Glutamatergic neuron (in vitro differentiated cells): ENCODE measurements around the gene TAAR2. TPM values are rescaled to one million over a fixed set of nuclear protein-coding genes. Genes with fewer than 3 reads are reported as not detected.

Experiments used
- DNase-seq: peaks from one replicate; pipeline ENCODE4 v3.0.0; 2022
- H3K27ac Mint-ChIP-seq: one replicate; pipeline ENCODE4 v1.8.0; 2020; ENCODE audit warnings: mild to moderate bottlenecking, mixed read lengths, inconsistent platforms; ENCODE audit not compliant: unreplicated experiment
- H3K27me3 Mint-ChIP-seq: one replicate; pipeline ENCODE4 v1.8.0; 2020; ENCODE audit warnings: mild to moderate bottlenecking, moderate library complexity, mixed read lengths, inconsistent platforms; ENCODE audit not compliant: unreplicated experiment
- H3K36me3 Mint-ChIP-seq: one replicate; pipeline ENCODE4 v1.8.0; 2020; ENCODE audit warnings: mild to moderate bottlenecking, mixed read lengths, inconsistent platforms; ENCODE audit not compliant: unreplicated experiment
- H3K4me1 Mint-ChIP-seq: one replicate; pipeline ENCODE4 v1.8.0; 2020; ENCODE audit warnings: mild to moderate bottlenecking, low read depth, mixed read lengths, inconsistent platforms; ENCODE audit not compliant: unreplicated experiment
- H3K4me3 Mint-ChIP-seq: one replicate; pipeline ENCODE4 v1.8.0; 2020; ENCODE audit warnings: mild to moderate bottlenecking, mixed read lengths, inconsistent platforms; ENCODE audit not compliant: unreplicated experiment
- H3K9me3 Mint-ChIP-seq: one replicate; pipeline ENCODE4 v1.8.0; 2020; ENCODE audit warnings: mild to moderate bottlenecking, moderate library complexity, mixed read lengths, inconsistent platforms; ENCODE audit not compliant: unreplicated experiment
- total RNA-seq: library from RNA; stranded (reverse); fragmentation: NEBNext Ultra II Directional; extraction: Animal tissue kit (Norgen Biotek cat#: 25700); gene quantifications from one replicate; pipeline ENCODE4 v1.2.1, GENCODE V29; 2021; ENCODE audit not compliant: unreplicated experiment
- TF ChIP-seq, protein P1 (sequence below): fragments of 200-600 bp; sonication (generic); IDR thresholded peaks from one replicate; pipeline ENCODE4 v1.5.0; 2021; ENCODE audit not compliant: partially characterized antibody, unreplicated experiment

The TAAR2 gene
- total RNA-seq, 1 donor from 2014 or later = not detected

GRCh38 chr6:132587424-132587823 lies 36.7 kb downstream of the TAAR2 start:
- Mint-ChIP-seq H3K27me3 (peaks cover 4% of the 10 kb centered on the region), H3K4me3 (no peak overlapping the region), H3K36me3 (no peaks in the 10 kb centered on the region), H3K27ac (no peak overlapping the region), H3K4me1 (no peaks in the 10 kb centered on the region), H3K9me3 (no peaks in the 10 kb centered on the region)
- TF ChIP-seq, protein P1, sequence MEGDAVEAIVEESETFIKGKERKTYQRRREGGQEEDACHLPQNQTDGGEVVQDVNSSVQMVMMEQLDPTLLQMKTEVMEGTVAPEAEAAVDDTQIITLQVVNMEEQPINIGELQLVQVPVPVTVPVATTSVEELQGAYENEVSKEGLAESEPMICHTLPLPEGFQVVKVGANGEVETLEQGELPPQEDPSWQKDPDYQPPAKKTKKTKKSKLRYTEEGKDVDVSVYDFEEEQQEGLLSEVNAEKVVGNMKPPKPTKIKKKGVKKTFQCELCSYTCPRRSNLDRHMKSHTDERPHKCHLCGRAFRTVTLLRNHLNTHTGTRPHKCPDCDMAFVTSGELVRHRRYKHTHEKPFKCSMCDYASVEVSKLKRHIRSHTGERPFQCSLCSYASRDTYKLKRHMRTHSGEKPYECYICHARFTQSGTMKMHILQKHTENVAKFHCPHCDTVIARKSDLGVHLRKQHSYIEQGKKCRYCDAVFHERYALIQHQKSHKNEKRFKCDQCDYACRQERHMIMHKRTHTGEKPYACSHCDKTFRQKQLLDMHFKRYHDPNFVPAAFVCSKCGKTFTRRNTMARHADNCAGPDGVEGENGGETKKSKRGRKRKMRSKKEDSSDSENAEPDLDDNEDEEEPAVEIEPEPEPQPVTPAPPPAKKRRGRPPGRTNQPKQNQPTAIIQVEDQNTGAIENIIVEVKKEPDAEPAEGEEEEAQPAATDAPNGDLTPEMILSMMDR = no peak
- DNase-seq = no peak

DNA sequence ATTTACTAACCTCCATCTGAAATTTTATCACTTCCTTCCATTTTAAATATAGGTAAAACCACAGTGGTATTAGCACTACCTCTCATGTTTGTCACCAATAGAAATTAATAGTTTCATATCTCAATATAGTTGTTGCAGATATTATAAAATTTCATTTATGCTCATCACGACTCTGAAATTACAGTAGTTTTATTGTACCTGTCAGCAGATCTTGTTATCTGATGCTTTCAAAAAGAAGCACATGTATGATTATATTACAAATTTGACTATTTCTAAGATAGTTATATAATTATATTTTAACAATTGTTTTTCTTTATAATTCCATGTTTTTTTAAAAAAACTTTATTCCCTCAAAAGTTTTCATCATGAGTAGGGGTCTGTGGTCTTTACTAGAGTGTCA lies 39.4 kb downstream of the TAAR2 start:
- Mint-ChIP-seq H3K27me3 (peaks cover 4% of the 10 kb centered on the region), H3K36me3 (no peaks in the 10 kb centered on the region), H3K9me3 (no peaks in the 10 kb centered on the region), H3K4me3 (no peak overlapping the region), H3K27ac (no peak overlapping the region), H3K4me1 (no peaks in the 10 kb centered on the region)
- no peak for DNase-seq
- TF ChIP-seq, protein P1 = no peak

- H3K4me3 Mint-ChIP-seq = no peak overlapping the region
- no peak overlapping the region for H3K27ac Mint-ChIP-seq
- TF ChIP-seq, protein P1 = no peak
- no peaks in the 10 kb centered on the region for H3K36me3 Mint-ChIP-seq
- H3K4me1 Mint-ChIP-seq = no peaks in the 10 kb centered on the region
- no peaks in the 10 kb centered on the region for H3K27me3 Mint-ChIP-seq
- H3K9me3 Mint-ChIP-seq = no peaks in the 10 kb centered on the region
- DNase-seq = no peak
These were observed 52.3 kb downstream of the TAAR2 start for GRCh38 chr6:132571774-132572173.

- no peaks in the 10 kb centered on the region for H3K9me3 Mint-ChIP-seq
- H3K4me3 Mint-ChIP-seq = no peak within 1 kb of the TSS
- TF ChIP-seq, protein P1 = no peak
- DNase-seq = no peak
- H3K27me3 Mint-ChIP-seq = no peaks in the 10 kb centered on the region
- no peaks in the 10 kb centered on the region for H3K4me1 Mint-ChIP-seq
- no peak within 1 kb of the TSS for H3K27ac Mint-ChIP-seq
- H3K36me3 Mint-ChIP-seq = no peaks in the 10 kb centered on the region
These were observed 53.8 kb downstream of the TAAR2 start, which contains the start of gene TAAR6 for GRCh38 chr6:132570221-132570777. TAAR6 (plus strand) TSS chr6:132570322; CDS start chr6:132570322, 0 bp downstream.

- Mint-ChIP-seq H3K4me1 (no peaks in the 10 kb centered on the region), H3K4me3 (no peak overlapping the region), H3K9me3 (no peaks in the 10 kb centered on the region), H3K27me3 (no peaks in the 10 kb centered on the region), H3K36me3 (no peaks in the 10 kb centered on the region), H3K27ac (no peak overlapping the region)
- DNase-seq = no peak
- TF ChIP-seq, protein P1 = no peak
These were observed 54.9 kb downstream of the TAAR2 start for GRCh38 chr6:132569170-132569569.
